Measurements from ENCODE around the gene ABCG4. TPM values are rescaled to one million over a fixed set of nuclear protein-coding genes. Genes with fewer than 3 reads are reported as not detected.

The ABCG4 gene
- total and polyA plus RNA-seq, 2 donors (not counting 1 experiment from before 2014, with no cell fraction given), result not detected

- peak; percentile 55 for DNase-seq
- no peak overlapping the region for H3K27ac ChIP-seq (ENCODE audit: low read length in 2 of 2)
- no peak overlapping the region for H3K4me2 ChIP-seq (replicated peaks; ENCODE audit: low read depth, low read length, poor library complexity, severe bottlenecking)
- H3K9ac ChIP-seq (ENCODE audit: low read length), result no peak overlapping the region
- no peak for TF ChIP-seq EZH2 (IDR thresholded peaks at IDR 0.05; ENCODE audit: borderline replicate concordance, insufficient read depth, low read depth, low read length, poor library complexity, severe bottlenecking)
- peak; percentile 47 for TF ChIP-seq CTCF (IDR thresholded peaks at IDR 0.05)
- peaks cover 0 to 2% (median 0%) of the 10 kb centered on the region in 3 donors for H3K9me3 ChIP-seq (ENCODE audit: control extremely low read depth in 1 of 3, control insufficient read depth in 2 of 3, insufficient read depth in 1 of 3, low read length in 2 of 3)
- H3K4me1 ChIP-seq (ENCODE audit: control insufficient read depth in 2 of 2, insufficient read depth in 2 of 2, low read length in 2 of 2), result peaks cover 12 to 19% of the 10 kb centered on the region in 2 donors
- no peak overlapping the region for H3K4me3 Mint-ChIP-seq
- H3K27me3 ChIP-seq (replicated peaks in 1 of 4; ENCODE audit: control extremely low read depth in 1 of 4, control insufficient read depth in 3 of 4, insufficient read depth in 4 of 4, low read length in 3 of 4), result peaks cover 0 to 54% (median 28%) of the 10 kb centered on the region in 4 experiments
- no peak overlapping the region for H3K27ac Mint-ChIP-seq
- H3K27me3 Mint-ChIP-seq, result peaks cover 45% of the 10 kb centered on the region
- no peaks in the 10 kb centered on the region for H4K20me1 ChIP-seq (ENCODE audit: control insufficient read depth, insufficient read depth, low read length, poor library complexity, severe bottlenecking)
- H3K79me2 ChIP-seq (ENCODE audit: control insufficient read depth, insufficient read depth, low read length), result no peaks in the 10 kb centered on the region
- H3K9me3 Mint-ChIP-seq (ENCODE audit: insufficient read depth), result no peaks in the 10 kb centered on the region
- no peak overlapping the region for H3K4me3 ChIP-seq (ENCODE audit: control extremely low read depth in 1 of 5, extremely low read depth in 1 of 5, insufficient read depth in 1 of 5, low read depth in 2 of 5, low read length in 4 of 5)
- POLR2A ChIA-PET, result interaction anchor here (0.7 kb wide), 1 partner anchor 127 kb away, joined by 6 read pairs; the partner anchor contains the start of gene RPS25
- no peaks in the 10 kb centered on the region for H3K36me3 ChIP-seq (replicated peaks in 1 of 2; ENCODE audit: control extremely low read depth in 1 of 2, control insufficient read depth in 1 of 2, extremely low read depth in 1 of 2, insufficient read depth in 2 of 2, low read length in 1 of 2)
- no peak overlapping the region for H2AFZ ChIP-seq (ENCODE audit: insufficient read depth, low read depth, low read length, poor library complexity, severe bottlenecking)
- intact Hi-C loops (cut with micrococcal nuclease), result loop anchor here (1.0 kb wide), 1 partner anchor 139 kb away; no protein-coding TSS in a partner anchor
- peaks cover 13% of the 10 kb centered on the region for H3K4me1 Mint-ChIP-seq
- CTCF ChIA-PET, result interaction anchor here (1.0 to 4.3 kb wide), 5 partner anchors 10 to 140 kb away, joined by 3 to 24 read pairs (median 4); no protein-coding TSS in a partner anchor
- WGBS (ENCODE audit: insufficient coverage), result 55% methylated on average over 4 of the region's 7 CpGs
- ATAC-seq (ENCODE audit: low read depth), result peak; percentile 74
Observed at GRCh38 chr11:119144825-119145486, 3.9 kb upstream of the ABCG4 start.

GRCh38 chr11:119145551-119145950 is 3.3 kb upstream of the ABCG4 start:
- H2AFZ ChIP-seq (ENCODE audit: insufficient read depth, low read depth, low read length, poor library complexity, severe bottlenecking), result no peak overlapping the region
- intact Hi-C loops (cut with micrococcal nuclease), result loop anchor here (1.0 kb wide), 1 partner anchor 139 kb away; no protein-coding TSS in a partner anchor
- POLR2A ChIA-PET, result no interaction called here

More at GRCh38 chr11:119145551-119145950, 3.3 kb upstream of the ABCG4 start:
- peaks cover 13 to 23% of the 10 kb centered on the region in 2 donors for H3K4me1 ChIP-seq (ENCODE audit: control insufficient read depth in 2 of 2, insufficient read depth in 2 of 2, low read length in 2 of 2)
- Mint-ChIP-seq H3K4me1 (peaks cover 17% of the 10 kb centered on the region), H3K27me3 (peaks cover 49% of the 10 kb centered on the region), H3K4me3 (no peak overlapping the region), H3K27ac (no peak overlapping the region), H3K9me3 (ENCODE audit: insufficient read depth) (no peaks in the 10 kb centered on the region)
- ATAC-seq (ENCODE audit: low read depth), result no peak
- 69% methylated on average over 3 of the region's 3 CpGs for WGBS (ENCODE audit: insufficient coverage)
- peaks cover 0 to 60% (median 32%) of the 10 kb centered on the region in 4 experiments for H3K27me3 ChIP-seq (replicated peaks in 1 of 4; ENCODE audit: control extremely low read depth in 1 of 4, control insufficient read depth in 3 of 4, insufficient read depth in 4 of 4, low read length in 3 of 4)
- peaks cover 0 to 4% (median 0%) of the 10 kb centered on the region in 3 donors for H3K9me3 ChIP-seq (ENCODE audit: control extremely low read depth in 1 of 3, control insufficient read depth in 2 of 3, insufficient read depth in 1 of 3, low read length in 2 of 3)
- no peaks in the 10 kb centered on the region for H4K20me1 ChIP-seq (ENCODE audit: control insufficient read depth, insufficient read depth, low read length, poor library complexity, severe bottlenecking)
- H3K79me2 ChIP-seq (ENCODE audit: control insufficient read depth, insufficient read depth, low read length), result no peaks in the 10 kb centered on the region
- TF ChIP-seq CTCF (IDR thresholded peaks at IDR 0.05) (no peak), EZH2 (IDR thresholded peaks at IDR 0.05; ENCODE audit: borderline replicate concordance, insufficient read depth, low read depth, low read length, poor library complexity, severe bottlenecking) (no peak)
- no peak overlapping the region for H3K9ac ChIP-seq (ENCODE audit: low read length)
- CTCF ChIA-PET, result interaction anchor here (1.0 to 4.3 kb wide), 5 partner anchors 10 to 139 kb away, joined by 3 to 24 read pairs (median 4); no protein-coding TSS in a partner anchor
- no peak overlapping the region for H3K4me3 ChIP-seq (ENCODE audit: control extremely low read depth in 1 of 5, extremely low read depth in 1 of 5, insufficient read depth in 1 of 5, low read depth in 2 of 5, low read length in 4 of 5)
- no peak overlapping the region for H3K27ac ChIP-seq (ENCODE audit: low read length in 2 of 2)
- DNase-seq, result no peak
- H3K36me3 ChIP-seq (replicated peaks in 1 of 2; ENCODE audit: control extremely low read depth in 1 of 2, control insufficient read depth in 1 of 2, extremely low read depth in 1 of 2, insufficient read depth in 2 of 2, low read length in 1 of 2), result no peaks in the 10 kb centered on the region
- H3K4me2 ChIP-seq (replicated peaks; ENCODE audit: low read depth, low read length, poor library complexity, severe bottlenecking), result no peak overlapping the region
